ENCODE data around the gene TINAG. TPM values are rescaled to one million over a fixed set of nuclear protein-coding genes. Genes with fewer than 3 reads are reported as not detected.
"Not testable (repeated sequence)": the region's sequence is repeated elsewhere in the genome, so short reads cannot be mapped to it uniquely, and the experiment has no call there.

The TINAG gene
- total RNA-seq, 4 donors from 2014 or later = not detected

- Histone ChIP-seq H3K4me3 (no peak overlapping the region), H3K4me1 (no peaks in the 10 kb centered on the region), H3K9me3 (no peaks in the 10 kb centered on the region), H3K36me3 (no peaks in the 10 kb centered on the region), H3K27ac (no peak overlapping the region), H3K27me3 (no peaks in the 10 kb centered on the region)
- 93% methylated on average over 2 of the region's 7 CpGs for WGBS
- DNase-seq (ENCODE audit: low spot score in 2 of 2) = no peak
- TF ChIP-seq POLR2AphosphoS5 (IDR thresholded peaks at IDR 0.05) = no peak
- TF ChIP-seq, protein P1, sequence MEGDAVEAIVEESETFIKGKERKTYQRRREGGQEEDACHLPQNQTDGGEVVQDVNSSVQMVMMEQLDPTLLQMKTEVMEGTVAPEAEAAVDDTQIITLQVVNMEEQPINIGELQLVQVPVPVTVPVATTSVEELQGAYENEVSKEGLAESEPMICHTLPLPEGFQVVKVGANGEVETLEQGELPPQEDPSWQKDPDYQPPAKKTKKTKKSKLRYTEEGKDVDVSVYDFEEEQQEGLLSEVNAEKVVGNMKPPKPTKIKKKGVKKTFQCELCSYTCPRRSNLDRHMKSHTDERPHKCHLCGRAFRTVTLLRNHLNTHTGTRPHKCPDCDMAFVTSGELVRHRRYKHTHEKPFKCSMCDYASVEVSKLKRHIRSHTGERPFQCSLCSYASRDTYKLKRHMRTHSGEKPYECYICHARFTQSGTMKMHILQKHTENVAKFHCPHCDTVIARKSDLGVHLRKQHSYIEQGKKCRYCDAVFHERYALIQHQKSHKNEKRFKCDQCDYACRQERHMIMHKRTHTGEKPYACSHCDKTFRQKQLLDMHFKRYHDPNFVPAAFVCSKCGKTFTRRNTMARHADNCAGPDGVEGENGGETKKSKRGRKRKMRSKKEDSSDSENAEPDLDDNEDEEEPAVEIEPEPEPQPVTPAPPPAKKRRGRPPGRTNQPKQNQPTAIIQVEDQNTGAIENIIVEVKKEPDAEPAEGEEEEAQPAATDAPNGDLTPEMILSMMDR (IDR thresholded peaks at IDR 0.05) = no peak
- TF ChIP-seq POLR2A (IDR thresholded peaks at IDR 0.05) = no peak
- no peak for TF ChIP-seq EP300 (IDR thresholded peaks at IDR 0.05)
Measured at GRCh38 chr6:54327631-54328030, 19.4 kb downstream of the TINAG start.

DNA sequence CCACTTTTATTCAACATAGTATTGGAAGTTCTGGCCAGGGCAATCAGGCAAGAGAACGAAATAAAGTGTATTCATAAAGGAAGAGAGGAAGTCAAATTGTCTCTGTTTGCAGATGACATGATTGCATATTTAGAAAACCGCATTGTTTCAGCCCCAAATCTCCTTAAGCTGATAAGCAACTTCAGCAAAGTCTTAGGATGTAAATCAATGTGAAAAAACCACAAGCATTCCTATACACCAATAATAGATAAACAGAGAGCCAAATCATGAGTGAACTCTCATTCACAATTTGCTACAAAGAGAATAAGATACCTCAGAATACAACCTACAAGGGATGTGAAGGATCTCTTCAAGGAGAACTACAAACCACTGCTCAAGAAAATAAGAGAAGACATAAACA lies 23.3 kb downstream of the TINAG start:
- WGBS = 86% methylated on average over 2 of the region's 2 CpGs
- not testable (repeated sequence) for DNase-seq (ENCODE audit: low spot score in 2 of 2); H3K27me3 ChIP-seq; H3K36me3 ChIP-seq; H3K27ac ChIP-seq; H3K4me1 ChIP-seq; H3K9me3 ChIP-seq; H3K4me3 ChIP-seq

GRCh38 chr6:54335871-54336270 lies 27.6 kb downstream of the TINAG start:
- no peak for DNase-seq (ENCODE audit: low spot score in 2 of 2)
- TF ChIP-seq EP300 (IDR thresholded peaks at IDR 0.05) (no peak), POLR2A (IDR thresholded peaks at IDR 0.05) (no peak), POLR2AphosphoS5 (IDR thresholded peaks at IDR 0.05) (no peak)
- TF ChIP-seq, protein P1 (IDR thresholded peaks at IDR 0.05) = no peak
- no peaks in the 10 kb centered on the region for H3K9me3 ChIP-seq
- H3K27me3 ChIP-seq = no peaks in the 10 kb centered on the region
- H3K4me1 ChIP-seq = no peaks in the 10 kb centered on the region
- 30% methylated on average over 2 of the region's 2 CpGs for WGBS
- H3K36me3 ChIP-seq = no peaks in the 10 kb centered on the region
- H3K4me3 ChIP-seq = no peak overlapping the region
- no peak overlapping the region for H3K27ac ChIP-seq

- WGBS = 95% methylated on average over 2 of the region's 2 CpGs
- Histone ChIP-seq H3K27ac (no peak overlapping the region), H3K4me1 (no peaks in the 10 kb centered on the region), H3K27me3 (no peaks in the 10 kb centered on the region), H3K4me3 (no peak overlapping the region), H3K36me3 (no peaks in the 10 kb centered on the region), H3K9me3 (no peaks in the 10 kb centered on the region)
- DNase-seq (ENCODE audit: low spot score in 2 of 2) = no peak
- TF ChIP-seq, protein P1 (IDR thresholded peaks at IDR 0.05) = no peak
- TF ChIP-seq POLR2A (IDR thresholded peaks at IDR 0.05) (no peak), EP300 (IDR thresholded peaks at IDR 0.05) (no peak), POLR2AphosphoS5 (IDR thresholded peaks at IDR 0.05) (no peak)
Measured at GRCh38 chr6:54353975-54354374, 45.7 kb downstream of the TINAG start.

DNA sequence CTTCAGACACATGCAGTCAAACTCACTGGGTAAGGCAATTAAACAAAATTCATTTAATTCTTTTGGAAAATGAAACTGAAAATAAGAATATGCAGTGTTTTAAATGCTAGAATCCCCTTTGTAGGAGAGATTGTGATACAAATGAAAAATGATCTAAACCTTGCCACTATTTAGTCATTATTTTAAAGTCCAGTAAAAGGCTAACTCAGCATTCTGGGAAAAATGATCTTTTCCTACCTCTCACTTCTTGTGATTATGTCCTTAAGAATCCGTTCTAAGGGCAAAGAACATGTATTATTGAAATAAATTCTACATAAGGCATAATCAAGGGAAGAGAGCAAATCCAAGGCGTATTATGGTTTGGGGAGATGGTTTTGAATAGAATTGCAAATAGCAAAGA lies 46.4 kb downstream of the TINAG start:
- WGBS = 88% methylated on average over 2 of the region's 2 CpGs
- Histone ChIP-seq H3K4me1 (no peaks in the 10 kb centered on the region), H3K27ac (no peak overlapping the region), H3K4me3 (no peak overlapping the region), H3K27me3 (no peaks in the 10 kb centered on the region), H3K9me3 (no peaks in the 10 kb centered on the region), H3K36me3 (no peaks in the 10 kb centered on the region)
- TF ChIP-seq EP300 (IDR thresholded peaks at IDR 0.05) (no peak), POLR2AphosphoS5 (IDR thresholded peaks at IDR 0.05) (no peak), POLR2A (IDR thresholded peaks at IDR 0.05) (no peak)
- TF ChIP-seq, protein P1 (IDR thresholded peaks at IDR 0.05) = no peak
- no peak for DNase-seq (ENCODE audit: low spot score in 2 of 2)

DNA sequence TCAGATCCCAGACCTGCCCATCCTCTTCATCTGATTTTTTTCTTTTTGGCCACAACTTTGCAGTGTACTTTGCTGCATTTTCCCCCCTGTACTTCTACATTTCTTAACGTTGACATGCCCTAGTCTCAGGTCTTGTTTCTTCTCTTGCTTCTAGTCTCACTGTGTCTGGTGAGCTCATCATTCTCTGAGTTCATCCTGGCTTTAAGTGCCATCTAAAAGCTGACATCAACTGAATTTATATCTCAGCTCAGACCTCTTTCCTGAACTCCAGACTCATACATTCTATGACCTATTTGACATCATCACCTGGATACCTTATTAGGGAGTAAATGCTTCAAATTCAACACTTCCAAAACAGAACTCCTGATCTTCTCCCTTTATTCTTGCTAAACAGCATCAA lies 48.9 kb downstream of the TINAG start:
- Histone ChIP-seq H3K9me3 (no peaks in the 10 kb centered on the region), H3K27ac (no peak overlapping the region), H3K27me3 (no peaks in the 10 kb centered on the region), H3K4me3 (no peak overlapping the region), H3K36me3 (no peaks in the 10 kb centered on the region), H3K4me1 (no peaks in the 10 kb centered on the region)
- TF ChIP-seq EP300 (IDR thresholded peaks at IDR 0.05) (no peak), POLR2AphosphoS5 (IDR thresholded peaks at IDR 0.05) (no peak), POLR2A (IDR thresholded peaks at IDR 0.05) (no peak)
- TF ChIP-seq, protein P1 (IDR thresholded peaks at IDR 0.05) = no peak
- WGBS = 77% methylated on average over 1 of the region's 1 CpG
- no peak for DNase-seq (ENCODE audit: low spot score in 2 of 2)

Measured in suprapubic skin (tissue), 4 donors.